Inflammatory macrophage treated with lipopolysaccharide for 1 hour (primary cell): Measurements from ENCODE around the gene TMEM81.

Experiments used
- DNase-seq, 2 donors: peaks; one replicate each; pipeline ENCODE4 v3.0.0-alpha.2; 2020 to 2022

TMEM81 gene

DNA sequence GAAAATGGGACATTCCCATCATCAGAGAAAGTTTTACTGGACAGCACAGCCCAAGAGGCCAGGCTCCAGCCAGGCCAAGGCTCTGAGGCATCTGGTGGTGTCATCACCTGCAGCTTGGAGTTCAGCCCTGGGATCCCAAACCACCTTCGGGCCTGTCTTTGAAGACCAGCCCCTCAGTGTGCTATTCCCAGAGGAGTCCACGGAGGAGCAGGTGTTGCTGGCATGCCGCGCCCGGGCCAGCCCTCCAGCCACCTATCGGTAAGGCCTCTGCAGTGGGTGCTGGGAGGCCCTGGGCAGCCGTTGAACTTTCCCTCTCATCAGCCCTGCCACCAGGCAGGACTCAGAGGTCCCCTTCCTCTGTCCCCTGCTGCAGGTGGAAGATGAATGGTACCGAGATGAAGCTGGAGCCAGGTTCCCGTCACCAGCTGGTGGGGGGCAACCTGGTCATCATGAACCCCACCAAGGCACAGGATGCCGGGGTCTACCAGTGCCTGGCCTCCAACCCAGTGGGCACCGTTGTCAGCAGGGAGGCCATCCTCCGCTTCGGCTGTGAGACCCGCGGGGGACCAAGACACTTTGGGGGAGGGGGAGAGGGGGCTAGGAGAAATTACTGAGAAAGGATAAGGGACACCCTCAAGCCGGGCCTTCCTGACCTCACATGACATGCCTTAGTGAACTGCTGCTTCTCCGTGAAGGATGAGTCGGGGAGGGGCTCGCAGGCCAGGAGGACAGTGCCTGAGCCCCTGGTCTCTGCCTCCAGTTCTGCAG, 26.3 kb downstream of the TMEM81 start:
- no peak for DNase-seq

DNA sequence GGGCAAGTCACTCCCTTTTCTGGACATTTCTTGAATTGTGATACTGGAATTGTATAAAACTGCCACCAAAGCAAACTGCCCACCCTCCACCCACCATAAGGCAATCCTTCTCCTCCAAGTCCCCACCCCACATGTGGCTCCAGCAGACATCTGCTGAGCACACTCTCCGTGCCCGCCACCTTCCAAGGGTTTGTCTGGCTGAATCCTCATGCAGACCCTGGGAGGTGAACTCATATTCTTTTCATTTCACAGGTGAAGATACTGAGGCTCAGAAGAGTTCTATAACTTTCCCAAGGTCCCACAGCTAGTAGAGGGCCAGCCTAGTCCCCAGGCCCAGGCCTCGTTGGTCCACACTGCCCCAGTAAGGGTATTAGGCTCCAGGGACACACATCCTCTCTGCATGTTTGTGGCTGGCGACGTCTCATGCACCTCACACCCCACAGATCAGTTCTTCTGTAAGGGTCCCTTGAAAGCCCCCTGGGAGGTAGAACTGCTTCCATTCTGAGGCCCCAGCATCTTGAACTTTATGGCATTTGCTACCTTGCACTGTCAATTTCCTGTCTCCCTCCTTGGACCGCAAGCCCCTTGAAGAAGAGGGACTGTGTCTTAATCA, 27.2 kb downstream of the TMEM81 start:
- no peak for DNase-seq

DNA sequence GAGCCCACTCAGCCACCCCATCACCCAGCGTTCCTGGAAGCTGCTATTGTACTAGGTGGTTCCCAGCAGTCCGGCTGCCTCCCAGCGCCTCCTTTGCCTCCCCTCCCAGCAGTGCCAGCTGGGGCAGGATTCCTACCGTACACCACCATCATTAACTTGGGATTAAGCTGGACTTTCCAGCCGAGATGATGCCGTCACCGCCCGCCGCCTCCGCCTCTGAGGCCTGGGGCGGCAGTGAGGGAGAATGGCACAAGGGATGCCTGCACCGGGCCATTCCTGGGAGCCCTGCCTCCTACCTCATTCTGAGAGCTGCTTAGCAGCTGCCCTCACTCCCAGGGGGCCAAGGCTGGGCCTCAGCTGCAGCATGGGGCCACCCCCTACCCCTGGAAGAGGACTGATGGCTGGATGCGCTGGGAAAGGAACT, 28.1 kb downstream of the TMEM81 start:
- no peak for DNase-seq

GRCh38 chr1:205054013-205054412, 30.2 kb downstream of the TMEM81 start:
- no peak for DNase-seq

GRCh38 chr1:205053296-205053695, 31.0 kb downstream of the TMEM81 start:
- DNase-seq = no peak

GRCh38 chr1:205052690-205053089, 31.6 kb downstream of the TMEM81 start:
- no peak for DNase-seq

DNA sequence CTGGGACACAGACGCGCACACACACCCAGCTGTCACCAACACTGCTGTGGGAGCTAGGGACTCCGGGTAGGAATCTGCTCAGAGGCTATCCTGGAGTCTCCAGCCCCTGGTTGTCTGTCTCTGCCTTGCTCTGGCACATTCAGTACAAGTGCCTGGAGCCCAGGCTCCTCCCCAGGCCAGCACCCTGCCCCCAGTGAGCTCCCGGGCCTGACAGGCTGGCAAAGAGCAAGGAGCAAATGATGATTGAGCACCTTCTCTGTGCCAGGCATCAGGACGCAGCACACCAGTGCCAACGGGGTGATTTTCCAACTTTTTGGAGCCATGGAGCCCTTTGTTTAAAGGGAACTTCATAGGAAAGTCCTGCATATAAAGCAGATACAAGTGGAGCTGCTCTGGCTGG, 34.8 kb downstream of the TMEM81 start:
- DNase-seq = no peak

- no peak for DNase-seq
Observed at GRCh38 chr1:205048382-205048781, 35.9 kb downstream of the TMEM81 start.

DNA sequence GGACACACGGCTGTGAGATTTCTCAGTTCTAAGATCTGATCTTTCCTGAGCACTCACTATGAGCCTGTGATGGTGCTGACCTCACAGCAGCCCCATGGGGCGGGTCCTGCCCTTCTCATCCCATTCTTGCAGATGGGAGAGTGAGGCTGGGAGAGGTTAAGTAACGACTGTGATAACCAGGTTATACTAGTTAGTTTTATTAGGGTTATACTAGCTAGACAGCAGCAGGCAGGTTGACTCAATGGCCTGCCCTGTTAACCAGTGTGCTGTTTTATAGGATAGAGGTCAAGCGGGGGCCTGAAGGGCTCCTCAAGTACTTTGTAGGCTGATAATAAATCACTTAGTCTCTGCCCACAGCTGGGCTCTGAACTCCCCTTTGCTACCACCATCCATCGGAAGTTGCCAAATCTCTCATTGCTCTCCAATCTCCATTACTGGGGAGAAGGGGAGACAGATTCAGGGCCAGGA, 36.5 kb downstream of the TMEM81 start:
- no peak for DNase-seq

- no peak for DNase-seq
Observed at GRCh38 chr1:205046870-205047269, 37.4 kb downstream of the TMEM81 start.

GRCh38 chr1:205045146-205045545, 39.1 kb downstream of the TMEM81 start:
- DNase-seq = no peak

DNA sequence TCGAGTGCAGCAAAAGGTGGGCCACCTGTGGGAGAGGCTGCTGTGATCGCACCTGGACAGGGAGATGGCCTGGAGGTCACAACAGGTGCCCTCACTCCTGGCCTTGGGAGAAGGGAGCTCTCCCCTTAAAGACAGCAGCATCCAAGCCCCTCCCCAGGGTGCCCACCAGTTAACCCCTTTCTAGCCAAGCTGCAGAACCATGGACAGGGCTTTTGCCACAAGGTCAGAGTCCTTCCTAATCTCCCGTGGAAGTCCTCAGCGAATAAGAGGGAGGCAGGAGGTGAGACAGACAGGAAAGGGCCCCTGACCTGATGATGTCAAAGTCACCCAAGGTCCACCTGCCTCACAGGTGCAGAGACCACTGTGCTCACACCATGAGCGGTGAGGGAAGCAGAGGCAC, 39.5 kb downstream of the TMEM81 start:
- no peak for DNase-seq

DNA sequence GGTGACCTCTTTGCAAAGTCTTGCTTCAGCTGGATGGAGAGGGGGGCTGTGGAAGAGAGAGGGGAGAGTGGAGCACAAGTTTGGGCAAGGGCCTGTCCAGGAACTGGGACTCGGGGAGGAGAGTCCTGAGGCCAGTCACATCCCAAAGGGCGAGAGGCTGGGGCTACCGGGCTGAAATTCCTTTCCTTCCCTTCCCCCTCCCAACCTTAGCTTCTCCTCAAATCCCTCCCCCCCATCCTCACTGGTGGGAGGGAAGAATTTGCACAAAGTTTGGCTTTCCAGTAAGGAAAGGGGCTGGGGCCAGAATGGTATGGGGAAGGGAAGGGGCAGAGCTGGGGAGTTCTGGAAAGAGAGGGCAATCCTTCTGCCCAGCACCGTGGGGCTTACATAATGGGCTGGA, 40.4 kb downstream of the TMEM81 start:
- DNase-seq = no peak

GRCh38 chr1:205042911-205043806, 41.1 kb downstream of the TMEM81 start, which contains the start of gene CNTN2:
Gene CNTN2 (plus strand): TSS chr1:205043212. CDS start chr1:205053186, 9,974 bp downstream.
- DNase-seq = no peak

DNA sequence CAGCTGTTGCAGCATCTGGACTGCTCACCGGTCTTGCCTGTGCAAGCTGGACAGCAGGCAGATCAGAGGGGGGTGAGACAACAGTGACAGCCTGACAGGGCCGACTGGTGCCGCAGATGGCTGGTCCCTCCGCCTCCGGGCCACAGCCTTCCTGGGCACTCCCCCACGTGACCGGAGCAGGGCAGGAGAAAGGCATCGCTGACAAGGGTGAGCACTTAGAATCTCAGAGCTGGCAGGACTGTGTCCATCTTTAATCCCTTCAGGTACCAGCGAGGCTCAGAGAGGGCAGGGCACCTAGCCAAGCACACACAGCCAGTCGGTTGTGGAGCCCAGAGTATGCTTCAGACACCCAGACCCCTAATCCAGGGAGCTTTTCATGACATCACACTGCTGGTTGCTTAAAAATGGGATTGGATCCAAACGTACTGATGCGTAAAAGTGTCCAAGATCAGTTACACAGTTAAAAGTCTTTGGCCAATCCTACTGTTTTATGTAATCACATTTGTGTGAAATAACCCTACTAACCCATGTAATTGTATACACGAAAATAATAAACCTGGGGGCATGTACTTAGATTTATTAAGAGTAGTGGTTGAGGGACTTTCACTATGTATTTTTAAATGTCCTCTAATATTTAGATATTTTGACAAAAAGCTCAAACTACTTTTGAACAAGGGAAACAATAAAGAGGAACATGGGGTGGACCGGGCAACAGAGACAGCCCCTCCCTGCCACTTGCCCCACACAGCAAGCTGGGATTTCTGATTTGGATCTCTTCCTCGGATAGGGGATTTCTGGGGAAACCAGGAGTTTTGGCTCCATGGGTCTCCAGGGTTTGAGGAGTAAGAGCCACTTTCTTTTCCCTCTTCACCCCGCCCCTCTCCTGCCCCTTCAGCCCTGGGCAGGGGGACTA, 42.0 kb downstream of the TMEM81 start:
- no peak for DNase-seq

GRCh38 chr1:205041001-205041715, 43.1 kb downstream of the TMEM81 start:
- no peak for DNase-seq

DNA sequence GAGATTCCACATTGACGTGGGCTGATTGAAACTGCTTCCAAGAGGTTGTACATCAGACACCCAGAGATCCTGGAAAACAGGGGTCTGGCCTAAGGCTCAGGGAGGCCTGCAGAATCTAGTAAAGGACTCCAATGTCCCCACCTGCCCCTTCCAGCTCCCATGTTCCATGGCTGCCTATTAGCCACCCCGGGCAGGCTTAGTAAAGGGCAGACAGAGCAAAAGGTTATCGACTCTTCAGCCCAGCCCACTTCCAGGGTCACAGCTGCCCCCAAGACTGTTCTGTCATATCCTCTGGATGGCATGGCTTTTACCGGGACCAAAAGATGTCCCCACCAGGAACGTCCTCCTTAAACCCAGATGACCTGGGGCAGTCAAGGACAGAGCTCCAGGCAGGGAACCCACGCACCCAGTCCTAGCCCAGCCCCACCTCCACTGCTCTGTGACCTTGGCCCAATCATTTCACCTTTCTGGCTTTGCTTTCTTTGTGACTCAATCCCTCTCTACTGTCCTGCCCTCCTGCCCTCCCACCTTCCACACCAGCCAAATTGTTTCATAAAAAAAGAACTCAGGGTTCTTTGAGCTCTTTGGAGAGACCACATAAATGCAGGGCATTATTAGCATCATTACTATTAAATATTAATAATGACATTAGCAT, 46.0 kb downstream of the TMEM81 start:
- no peak for DNase-seq

DNA sequence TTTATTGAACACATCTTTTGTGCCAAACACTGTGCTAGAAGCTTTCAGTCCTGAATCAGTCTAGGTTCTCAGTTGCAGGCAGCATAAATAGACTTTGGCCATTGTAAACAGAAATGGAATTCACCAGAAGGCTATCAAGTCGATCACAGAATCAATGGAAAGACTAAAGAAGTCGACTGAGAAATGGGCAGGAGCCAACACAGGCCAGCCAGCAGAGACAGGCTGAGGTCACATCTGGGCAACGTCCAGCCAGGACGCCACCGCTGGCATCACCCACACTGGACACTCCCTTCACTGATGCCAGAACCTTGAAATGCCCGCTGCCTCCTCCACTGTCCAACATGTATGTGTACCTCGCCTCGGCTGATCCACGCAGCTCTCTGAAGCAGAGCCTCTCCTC, 46.7 kb downstream of the TMEM81 start:
- DNase-seq = no peak
